ENCODE data around the gene KIAA1671.

KIAA1671 gene

DNA sequence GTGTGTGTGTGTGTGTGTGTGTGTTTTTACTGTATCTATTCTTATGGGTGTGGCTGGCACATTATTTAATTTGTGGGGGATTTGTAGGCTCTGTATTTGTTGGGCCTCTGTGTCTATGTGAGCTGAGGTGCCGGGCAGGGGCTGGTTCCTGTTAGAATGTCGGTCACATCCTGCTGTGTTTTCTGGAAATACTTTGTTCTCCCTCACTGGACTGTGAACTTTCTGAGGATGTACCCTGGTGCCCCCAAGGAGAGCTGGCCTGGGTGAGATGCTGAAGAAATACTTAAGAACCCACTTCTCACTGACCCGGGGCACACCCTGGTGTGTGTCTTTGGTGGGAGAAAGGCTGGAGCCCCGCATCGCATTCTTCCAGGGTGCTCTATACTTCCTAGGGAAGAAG, 28.6 kb downstream of the KIAA1671 start:
- no peak for DNase-seq (ENCODE audit: low read depth in 2 of 2)

DNA sequence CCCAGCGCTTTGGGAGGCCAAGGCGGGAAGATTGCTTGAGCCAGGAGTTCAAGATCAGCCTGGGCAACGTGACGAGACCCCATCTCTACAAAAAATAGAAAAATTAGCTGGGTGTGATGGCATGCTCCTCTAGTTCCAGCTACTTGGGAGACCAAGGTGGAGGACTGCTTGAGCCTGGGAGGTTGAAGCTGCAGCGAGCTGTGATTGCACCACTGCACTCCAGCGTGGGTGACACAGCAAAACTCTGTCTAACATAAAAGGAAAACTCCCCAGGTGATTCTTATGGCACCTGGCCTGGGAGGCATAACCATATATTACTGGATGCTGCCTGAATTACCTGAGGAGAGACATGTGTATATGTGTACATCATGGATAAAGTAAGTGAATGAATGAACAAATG, 29.1 kb downstream of the KIAA1671 start:
- DNase-seq (ENCODE audit: low read depth in 2 of 2), result no peak

DNA sequence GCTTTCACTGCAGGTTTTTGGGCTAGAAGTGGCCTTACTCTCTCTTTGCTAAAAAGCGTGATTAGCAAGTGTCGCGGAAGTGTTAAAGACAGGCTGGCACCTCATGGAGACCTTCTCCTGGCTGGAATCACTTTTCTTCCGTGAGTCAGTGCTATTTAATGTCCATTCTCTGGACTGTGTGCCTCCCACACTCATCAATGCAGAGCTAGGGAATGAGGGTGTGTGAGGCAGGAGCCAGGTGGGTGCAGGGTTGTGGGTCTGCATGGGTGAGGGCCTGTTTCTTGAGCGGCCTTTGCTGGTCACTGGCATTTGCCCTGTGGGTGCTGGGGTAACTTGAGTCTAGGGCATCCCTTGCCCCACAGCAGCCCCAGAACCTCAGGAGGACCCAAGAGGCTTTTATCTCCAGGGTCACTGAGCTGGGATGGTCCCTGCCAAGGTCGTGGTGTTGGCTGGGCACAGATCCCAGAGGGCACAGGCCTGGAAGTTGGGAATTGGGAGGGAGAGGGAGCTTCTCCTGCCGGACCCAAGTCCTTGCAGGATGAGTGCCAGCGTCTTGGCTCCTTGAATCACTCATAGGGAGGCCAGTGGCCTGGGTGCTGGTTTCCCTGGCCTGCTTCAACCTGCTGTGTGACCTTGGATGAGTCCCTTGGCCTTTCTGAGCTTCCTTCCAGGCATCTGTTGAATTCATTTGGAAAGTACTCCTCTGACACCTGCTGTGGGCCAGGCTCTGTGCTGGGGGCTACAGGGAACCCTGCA, 30.0 kb downstream of the KIAA1671 start:
- DNase-seq (ENCODE audit: low read depth in 2 of 2), result no peak

DNA sequence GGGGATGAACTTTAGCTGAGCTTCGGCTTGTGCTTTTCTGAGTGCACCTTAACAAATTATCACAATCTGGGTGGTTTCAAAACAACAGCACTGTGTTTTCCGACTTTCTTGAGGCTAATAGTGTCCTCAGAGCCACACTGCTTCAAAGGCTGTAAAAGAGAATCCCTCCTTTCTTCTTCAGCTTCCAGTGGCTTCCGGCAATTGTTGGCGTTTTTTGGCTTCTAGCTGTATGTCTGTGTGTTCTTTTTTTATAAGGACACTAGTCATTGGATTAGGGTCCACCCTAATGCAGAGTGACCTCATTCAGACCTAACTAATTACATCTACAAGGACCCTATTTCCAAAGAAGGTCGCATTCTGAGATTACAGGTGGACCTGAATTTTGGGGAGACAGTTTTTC, 30.6 kb downstream of the KIAA1671 start:
- DNase-seq (ENCODE audit: low read depth in 2 of 2), result no peak

DNA sequence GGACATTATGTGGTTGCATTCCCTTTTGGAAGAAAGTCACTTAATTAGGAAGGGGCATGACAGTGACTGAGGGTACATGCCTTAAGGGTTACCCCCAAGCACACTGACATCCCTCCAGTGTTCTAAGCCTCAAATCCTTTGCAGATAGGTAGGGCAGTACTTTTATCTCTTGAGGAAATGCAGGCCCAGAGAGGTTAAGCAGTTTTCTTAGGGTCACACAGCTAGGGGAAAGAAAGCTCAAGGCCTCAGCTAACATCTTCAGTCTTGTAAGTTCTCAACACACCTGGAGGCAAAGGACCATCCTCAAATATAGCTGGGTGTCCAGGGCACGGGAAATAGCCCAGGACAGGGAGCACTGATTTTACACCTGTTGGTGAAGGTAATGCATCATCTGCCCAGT, 31.6 kb downstream of the KIAA1671 start:
- DNase-seq (ENCODE audit: low read depth in 2 of 2), result no peak

DNA sequence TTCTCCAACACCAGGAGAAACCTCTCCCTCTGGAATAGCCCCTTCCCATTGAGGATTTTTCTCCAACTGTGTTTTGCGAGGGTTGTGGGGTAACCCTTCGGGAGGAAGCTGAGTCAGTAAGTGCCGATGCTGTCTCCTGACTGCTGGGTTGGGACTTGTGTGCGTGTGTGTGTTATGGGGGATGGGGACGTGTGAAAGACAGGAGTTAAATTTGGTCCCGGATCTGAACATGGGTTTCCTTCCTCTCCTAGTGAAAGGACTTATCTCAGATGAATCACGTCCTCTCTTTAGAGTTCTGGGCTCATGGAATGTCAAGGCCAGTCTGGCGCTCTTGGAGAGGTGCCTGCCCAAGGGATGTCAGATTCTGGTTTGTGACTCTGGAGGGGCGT, 33.3 kb downstream of the KIAA1671 start:
- DNase-seq (ENCODE audit: low read depth in 2 of 2), result no peak

DNA sequence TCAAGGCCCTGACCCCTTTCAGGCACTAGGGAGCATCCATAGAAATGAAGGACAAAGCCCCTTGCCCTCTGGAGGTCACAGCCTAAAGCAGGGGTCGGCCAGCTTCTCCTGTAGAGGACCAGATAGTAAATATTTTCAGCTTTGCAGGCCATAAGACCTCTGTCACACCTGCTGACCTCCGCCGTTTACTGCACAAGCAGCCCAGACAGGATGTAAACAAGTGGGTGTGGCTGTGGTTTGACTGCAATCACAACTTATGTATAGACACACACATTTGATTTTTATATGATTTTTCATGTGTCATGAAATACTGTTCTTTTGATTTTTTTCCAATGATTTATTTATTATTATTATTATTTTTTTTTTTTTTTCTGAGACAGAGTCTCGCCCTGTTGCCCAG, 34.3 kb downstream of the KIAA1671 start:
- DNase-seq (ENCODE audit: low read depth in 2 of 2), result no peak

DNA sequence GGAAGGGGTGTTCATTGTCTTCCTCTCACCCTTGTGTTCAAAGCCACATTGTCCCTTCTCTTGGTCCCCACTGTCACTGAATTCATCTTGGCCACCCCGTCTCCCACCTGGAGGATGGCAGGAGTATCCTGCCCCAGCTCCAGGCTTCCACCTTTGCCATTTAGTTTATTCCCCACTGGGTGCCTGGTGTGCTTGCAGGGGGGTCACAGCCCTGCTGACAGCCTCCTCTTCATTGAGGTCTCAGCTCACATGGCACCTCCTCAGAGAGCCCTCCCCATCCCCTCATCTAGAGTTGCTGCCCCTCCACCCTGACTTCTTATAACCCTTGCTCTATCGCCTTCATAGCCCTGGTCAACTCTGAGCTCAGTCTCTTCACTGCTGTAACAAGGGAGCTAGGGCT, 36.6 kb downstream of the KIAA1671 start:
- DNase-seq (ENCODE audit: low read depth in 2 of 2), result no peak

DNA sequence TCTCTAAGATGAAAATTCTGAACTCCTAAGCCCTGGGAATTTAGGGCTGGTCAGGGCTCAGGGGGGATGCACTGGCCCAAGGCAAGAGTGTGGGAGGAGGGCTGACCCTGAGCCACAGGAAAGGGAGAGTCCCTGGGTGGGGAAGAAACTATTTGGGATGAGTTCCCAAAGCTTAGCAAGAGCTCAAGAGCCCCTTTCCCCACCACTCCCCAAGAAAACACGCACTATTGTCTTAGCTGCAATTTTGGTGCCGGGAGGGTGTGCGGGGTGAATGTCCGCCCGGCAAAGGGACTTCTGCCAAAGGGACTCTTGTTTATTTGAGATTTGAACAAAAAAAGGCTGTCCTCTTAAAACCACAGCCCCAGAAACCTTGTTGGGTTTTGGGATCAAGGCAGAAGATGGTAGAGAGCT, 37.0 kb downstream of the KIAA1671 start:
- DNase-seq (ENCODE audit: low read depth in 2 of 2), result no peak

DNA sequence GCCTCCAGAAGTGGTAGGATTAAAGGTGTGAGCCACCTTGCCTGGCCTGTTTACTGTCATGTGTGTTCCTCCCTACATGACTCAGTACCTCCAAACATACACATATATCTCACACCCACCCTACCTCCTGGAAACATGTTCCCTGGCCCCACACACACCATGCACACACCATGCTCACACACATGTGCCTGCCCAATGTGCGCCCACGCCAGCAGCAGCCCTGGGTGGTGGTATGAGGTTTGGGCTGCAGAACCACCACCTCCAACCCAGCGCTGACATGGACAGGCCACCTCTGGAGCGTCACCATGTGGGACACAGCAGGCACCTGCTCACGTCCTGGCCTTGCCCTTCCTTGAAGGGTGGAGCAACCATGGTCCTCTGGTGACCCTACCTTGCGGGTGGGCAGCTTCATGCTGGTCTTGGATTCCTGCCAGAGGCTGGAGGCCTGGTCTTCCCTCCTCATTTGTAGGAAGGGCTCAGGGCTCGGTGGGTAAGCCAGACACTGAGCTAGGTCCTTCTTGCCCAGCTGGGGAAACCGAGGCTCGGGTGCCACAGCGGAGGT, 37.9 kb downstream of the KIAA1671 start:
- DNase-seq (ENCODE audit: low read depth in 2 of 2), result no peak

DNA sequence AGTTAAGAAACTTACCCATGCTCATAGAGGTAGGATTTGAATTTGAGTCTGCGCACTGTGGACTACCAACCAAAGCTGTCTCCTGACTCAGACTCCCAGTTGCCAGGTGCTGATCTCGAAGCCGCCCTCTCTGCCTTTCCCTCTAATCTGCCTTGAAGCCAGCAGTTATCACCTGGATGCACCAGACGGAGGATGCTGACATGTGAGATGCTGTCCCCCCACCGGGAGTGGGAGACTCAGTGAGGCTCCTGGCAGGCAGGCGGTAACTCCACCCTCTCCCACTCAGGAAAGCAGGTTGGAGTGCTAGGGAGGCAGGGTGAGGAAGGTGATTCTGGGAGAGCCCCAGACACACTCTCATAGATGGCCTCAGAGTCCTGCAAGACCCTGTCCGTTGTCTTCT, 40.4 kb downstream of the KIAA1671 start:
- DNase-seq (ENCODE audit: low read depth in 2 of 2), result no peak

DNA sequence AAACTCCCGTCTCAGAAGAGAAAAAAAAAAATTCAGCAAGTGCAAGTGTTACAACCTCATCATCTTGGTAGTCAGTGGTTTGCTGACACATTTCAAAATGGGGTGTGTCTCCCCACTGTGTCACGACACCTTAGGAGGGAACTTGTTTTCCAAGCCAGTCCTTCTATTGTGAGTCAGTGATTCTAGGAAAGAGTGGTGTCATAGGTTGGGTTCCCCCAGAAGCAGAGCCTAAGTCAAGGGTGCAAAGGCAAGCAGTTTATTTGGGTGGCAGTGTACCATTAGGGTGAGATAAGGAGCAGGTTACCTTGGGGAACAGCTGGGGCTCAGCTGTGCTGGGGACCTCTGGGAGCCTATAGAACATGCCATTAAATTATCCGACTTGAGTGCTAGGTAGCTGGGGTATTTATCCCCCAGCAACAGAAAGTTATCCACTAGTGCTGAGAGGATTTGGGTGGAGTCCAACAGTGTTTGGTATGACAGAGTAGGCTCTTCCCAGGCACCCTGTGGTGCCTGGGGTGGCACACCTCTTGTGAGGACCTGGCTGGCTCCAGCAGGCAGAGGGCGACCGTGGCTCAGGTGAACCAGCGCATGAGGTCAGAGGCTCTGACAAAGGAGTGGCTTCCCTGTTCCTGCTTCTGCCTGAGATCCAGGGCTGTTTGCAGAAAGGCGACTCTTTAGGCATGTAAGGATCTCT, 41.7 kb downstream of the KIAA1671 start:
- no peak for DNase-seq (ENCODE audit: low read depth in 2 of 2)

DNA sequence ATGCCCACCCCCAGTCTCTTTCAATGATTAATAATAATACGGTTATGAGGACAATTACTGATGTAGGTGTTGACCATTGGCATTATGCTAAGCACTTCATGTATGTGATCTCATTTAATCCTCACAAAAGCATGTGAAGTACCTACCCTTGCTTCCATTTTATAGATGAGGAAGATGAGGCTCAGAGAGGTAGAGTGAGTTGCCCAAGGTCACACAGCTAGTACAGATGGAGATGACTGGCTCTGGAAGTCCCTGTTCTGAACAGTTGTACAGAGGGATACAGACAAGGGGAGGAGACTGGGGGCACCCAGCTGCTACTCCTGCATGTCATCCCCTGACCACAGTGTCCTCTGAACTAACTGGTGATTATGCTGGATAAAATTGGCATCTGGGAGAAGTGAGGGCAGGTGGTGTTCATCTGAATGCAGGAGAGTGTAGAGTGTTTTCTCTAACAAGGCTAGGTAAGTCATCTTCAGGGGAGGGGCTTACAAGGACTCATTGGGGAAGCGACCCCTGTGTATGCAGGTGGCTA, 43.2 kb downstream of the KIAA1671 start:
- no peak for DNase-seq (ENCODE audit: low read depth in 2 of 2)

DNA sequence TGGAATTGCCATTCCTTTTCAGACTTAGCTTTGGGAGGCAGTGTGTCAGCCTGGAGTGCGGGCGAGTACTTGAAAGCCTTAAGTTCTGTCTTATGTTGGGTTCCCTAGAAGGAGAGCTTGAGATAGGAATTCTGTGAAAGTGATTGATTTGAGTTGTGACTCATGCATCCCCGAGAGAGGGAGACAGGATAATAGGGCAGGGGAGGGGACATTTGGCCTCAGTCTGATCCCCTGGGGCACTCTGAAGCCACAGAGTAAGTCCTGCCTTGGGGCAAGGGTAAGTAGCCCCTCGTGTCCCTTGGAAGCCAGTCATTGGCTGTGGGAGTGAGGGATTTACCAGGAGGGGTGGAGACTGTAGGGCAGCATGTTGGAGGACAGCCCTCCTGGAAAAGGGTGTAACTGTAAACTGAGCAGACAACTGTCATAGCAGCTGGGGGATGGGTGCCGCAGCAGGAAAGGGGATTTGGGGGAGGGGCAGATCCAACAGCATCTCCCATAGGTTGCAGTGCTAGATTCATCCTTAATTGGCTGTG, 44.0 kb downstream of the KIAA1671 start:
- DNase-seq (ENCODE audit: low read depth in 2 of 2), result no peak

DNA sequence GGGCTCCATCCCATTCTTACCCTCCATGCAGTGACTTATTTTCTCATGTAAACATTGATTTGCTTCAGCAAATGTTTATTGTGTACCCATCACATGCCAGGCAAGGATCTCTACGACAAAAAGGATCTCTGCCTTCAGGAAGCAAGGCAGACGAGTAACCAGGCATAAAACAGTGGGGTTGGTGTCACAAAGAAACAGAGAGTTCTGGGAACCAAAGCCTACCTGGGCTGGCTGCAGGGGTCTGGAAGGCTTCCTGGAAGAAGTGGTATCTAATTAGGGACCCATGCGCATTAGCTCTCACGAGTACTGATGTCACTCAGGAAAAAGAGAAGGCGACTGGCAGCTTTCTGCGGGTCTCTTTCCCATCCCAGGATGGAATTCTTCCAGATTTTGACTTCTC, 44.5 kb downstream of the KIAA1671 start:
- no peak for DNase-seq (ENCODE audit: low read depth in 2 of 2)

DNA sequence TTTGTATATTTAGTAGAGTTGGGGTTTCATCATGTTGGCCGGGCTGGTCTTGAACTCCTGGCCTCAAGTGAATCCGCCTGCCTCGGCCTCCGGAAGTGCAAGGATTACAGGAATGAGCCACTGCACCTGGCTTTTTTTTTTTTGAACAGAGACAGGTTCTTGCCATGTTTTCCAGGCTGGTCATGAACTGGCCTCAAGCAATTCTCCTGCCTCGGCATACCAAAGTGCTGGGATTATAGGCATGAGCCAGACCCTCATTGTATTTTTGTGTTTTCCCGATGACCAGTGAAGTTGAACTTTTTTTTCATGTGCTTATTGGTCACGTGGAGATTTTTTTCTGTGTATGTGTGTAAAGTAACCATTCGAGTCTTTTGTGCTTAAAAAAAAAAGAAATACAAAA, 48.2 kb downstream of the KIAA1671 start:
- no peak for DNase-seq (ENCODE audit: low read depth in 2 of 2)

DNA sequence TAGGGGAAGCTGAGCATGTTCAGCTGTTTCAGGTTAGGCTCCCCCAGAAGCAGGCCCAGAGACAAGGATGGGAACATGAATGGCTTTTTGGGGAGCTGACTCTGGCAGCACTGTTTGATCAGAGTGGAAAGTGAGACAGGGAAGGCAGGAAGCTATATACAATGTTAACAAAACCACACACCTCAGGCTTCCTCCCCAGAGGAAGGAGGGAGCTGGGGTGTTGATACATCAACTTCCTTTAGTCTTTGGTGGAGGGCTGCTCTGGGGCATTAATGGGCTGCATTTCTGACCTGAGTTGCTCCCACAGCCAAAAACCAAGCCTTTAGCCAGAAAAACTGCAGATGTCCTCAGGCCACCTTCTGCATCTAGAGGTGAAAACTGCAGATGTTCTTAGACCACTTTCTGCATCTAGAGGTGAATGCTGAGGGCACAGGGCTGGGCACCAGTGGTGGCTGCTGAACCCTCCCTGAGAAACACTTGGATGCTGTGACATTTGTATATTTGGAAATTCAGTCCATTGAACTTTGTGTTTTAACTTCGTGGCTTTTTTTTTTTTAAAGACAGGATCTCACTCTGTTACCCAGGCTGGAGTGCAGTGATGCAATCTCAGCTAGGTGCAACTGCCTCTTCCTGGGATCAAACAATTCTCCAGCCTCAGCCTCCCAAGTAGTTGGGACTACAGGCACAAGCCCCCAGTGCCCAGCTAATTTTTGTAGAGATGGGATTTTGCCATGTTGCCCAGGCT, 49.9 kb downstream of the KIAA1671 start:
- no peak for DNase-seq (ENCODE audit: low read depth in 2 of 2)

DNA sequence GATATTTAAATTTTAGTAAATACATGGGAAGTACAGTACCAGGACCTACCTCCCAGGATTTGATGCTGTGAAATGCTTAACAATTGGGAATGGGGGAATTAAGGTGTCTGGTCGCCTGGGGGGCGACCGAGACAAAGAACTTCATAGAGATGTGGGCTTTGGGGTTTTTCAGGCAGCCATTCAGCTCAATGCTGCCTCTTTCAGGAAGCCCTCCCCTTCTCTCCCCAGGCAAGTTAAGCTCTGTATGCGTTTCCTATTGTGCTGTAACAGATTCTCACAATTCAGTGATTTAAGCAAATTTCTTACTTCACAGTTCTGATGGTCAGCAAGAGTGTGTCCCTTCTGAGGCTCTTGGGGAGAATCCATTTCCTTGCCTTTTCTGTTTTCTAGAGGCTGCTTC, 53.8 kb downstream of the KIAA1671 start:
- DNase-seq (ENCODE audit: low read depth in 2 of 2), result no peak

DNA sequence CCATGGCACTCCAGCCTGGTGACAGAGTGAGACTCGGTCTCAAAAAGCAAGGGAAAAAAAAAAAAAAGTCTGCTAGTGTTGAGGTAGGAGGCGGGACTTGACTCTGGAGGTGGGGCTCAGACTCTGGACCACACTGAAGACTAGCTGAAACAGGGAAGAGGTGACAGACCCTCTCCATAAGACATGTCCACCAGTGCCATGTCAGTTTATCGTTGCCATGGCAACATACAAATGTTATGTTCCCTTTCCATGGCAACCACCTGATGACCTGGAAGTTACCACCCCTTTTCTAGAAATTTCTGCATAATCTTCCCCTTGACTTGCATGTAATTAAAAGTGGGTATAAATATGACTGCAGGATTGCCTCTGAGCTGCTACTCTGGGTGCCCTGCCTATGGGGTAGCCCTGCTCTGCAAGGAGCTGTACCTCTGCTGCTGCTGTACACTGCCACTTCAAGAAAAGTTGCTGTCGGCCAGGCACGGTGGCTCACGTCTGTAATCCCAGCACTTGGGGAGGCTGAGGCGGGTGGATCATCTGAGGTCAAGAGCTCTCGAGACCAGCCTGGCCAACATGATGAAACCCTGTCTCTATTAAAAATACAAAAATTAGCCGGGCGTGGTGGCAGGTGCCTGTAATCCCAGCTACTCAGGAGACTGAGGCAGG, 55.1 kb downstream of the KIAA1671 start:
- no peak for DNase-seq (ENCODE audit: low read depth in 2 of 2)

DNA sequence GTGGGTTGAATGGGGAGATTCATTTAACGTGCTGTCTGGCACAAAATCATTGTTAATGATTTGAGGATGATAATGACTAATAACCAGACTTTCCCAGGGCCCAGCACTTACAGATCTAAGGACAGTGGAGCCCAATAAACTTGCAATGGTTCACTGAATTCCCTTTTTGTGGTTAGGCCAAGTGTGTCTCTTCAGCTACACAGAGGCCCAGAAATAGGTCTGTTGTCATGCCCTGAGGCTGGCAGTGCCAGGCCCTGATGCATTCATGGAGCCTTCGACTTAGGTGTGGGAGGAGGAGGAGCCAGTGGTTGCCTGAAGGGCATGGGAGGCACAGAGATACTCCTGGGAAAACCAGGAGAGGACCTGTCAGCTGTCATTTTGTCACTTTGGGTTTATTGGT, 56.1 kb downstream of the KIAA1671 start:
- DNase-seq (ENCODE audit: low read depth in 2 of 2), result no peak

DNA sequence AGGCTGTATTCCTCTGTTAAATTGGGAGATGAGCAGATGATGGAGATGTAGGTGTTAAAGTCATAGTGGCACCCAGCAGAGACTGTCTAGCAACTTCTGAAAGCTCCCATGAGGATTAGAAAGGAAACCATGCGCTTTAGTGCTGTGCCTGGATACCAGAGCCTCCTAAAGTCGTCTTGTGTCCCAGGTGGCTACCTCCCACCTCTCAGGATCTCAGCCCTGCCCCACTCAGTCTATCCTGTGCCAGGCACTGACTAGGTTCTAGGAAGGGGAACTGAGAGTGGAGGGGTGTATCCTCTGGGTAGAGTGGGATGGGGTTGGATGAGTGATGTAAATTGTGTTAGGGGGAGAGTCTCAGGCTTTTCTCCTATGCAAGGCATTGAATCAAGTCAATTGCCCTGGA, 60.2 kb downstream of the KIAA1671 start:
- no peak for DNase-seq (ENCODE audit: low read depth in 2 of 2)

DNA sequence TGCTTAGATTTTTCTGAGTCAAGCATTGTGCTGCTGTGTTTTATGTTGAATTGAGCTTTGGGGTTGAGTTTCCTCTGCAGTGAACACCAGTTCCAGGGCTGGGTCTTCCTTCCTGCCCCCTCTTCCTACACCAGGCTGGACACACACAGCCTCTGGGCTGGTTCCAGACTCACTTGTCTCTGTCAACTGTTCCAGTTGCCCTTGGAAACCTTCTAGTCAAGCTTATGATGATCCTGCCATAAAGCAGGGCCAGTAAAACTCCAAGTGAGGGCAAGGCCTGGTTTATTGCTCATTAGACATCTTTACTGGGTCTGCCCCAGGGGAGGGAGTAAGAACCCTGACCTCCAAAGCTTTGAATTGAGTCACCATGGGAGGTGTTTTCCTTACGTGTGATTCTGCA, 61.1 kb downstream of the KIAA1671 start:
- no peak for DNase-seq (ENCODE audit: low read depth in 2 of 2)
